Inflammatory macrophage treated with lipopolysaccharide for 4 hours (primary cell): Measurements from ENCODE around the gene MXD3.
"Not testable (repeated sequence)": the region's sequence is repeated elsewhere in the genome, so short reads cannot be mapped to it uniquely, and the experiment has no call there.

Experiments
- DNase-seq: peaks from one replicate; pipeline ENCODE4 v3.0.0-alpha.2; 2020

Gene MXD3

DNA sequence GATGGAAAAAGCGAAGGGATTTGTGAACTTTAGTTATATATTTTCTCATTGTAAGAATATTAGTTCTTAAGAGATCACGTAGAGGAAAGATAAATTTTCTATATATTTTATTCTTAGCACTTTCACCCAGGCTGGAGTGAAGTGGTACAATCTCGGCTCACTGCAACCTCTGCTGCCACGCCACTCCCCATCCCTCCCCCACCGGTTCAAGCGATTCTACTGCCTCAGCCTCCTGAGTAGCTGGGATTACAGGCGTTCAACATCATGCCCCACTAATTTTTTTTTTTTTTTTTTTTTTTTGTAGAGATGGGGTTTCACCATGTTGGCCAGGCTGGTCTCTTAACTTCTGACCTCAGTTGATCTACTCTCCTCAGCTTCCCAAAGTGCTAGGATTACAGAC lies 50.7 kb downstream of the MXD3 start:
- no peak for DNase-seq

DNA sequence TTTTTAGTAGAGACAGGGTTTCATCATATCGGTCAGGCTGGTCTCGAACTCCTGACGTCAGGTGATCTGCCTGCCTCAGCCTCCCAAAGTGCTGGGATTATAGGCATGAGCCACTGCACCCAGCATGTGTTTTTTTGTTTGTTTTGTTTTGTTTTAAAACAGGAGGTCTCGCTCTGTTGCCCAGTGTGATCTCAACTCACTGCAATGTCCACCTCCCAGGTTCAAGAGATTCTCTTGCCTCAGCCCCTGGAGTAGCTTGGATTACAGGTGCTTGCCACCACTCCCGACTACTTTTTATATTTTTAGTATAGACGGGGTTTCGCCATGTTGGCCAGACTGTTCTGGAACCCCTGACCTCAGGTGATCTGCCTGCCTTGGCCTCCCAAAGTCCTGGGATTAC lies 53.0 kb downstream of the MXD3 start:
- DNase-seq, result not testable (repeated sequence)
